Lung (tissue), 12 donors: ENCODE data around the gene NCL. TPM values are rescaled to one million over a fixed set of nuclear protein-coding genes. Genes with fewer than 3 reads are reported as not detected.

Experiments used
- ATAC-seq: fragments of 200-7000 bp; cut with Tn5 transposase; one replicate; pipeline ENCODE4 v1.9.1; 2020; ENCODE audit warnings: moderate number of reproducible peaks; ENCODE audit not compliant: insufficient read depth, low FRiP score
- DNase-seq, 3 donors: peaks; one replicate each; pipeline ENCODE4 v3.0.0-alpha.2; 2013 to 2017
- H3K27ac ChIP-seq, 2 donors: one replicate each; pipeline ENCODE4 v1.5.1; 2013; ENCODE audit warnings: mild to moderate bottlenecking in 2 of 2, moderate library complexity in 2 of 2, control low read depth in 1 of 2, inconsistent platforms in 1 of 2, low read depth in 1 of 2, low read length in 1 of 2
- H3K27me3 ChIP-seq, 3 donors: one replicate each; pipeline ENCODE4 v1.5.1; 2013; ENCODE audit warnings: low read length in 2 of 3; ENCODE audit not compliant: control insufficient read depth in 3 of 3, insufficient read depth in 3 of 3
- H3K36me3 ChIP-seq, 4 donors: one replicate each; pipeline ENCODE4 v1.5.1; 2013; ENCODE audit warnings: low read length in 4 of 4, mild to moderate bottlenecking in 1 of 4, moderate library complexity in 1 of 4; ENCODE audit not compliant: control insufficient read depth in 4 of 4, insufficient read depth in 4 of 4
- H3K4me1 ChIP-seq, 5 donors: one replicate each; pipeline ENCODE4 v1.5.1; 2013; ENCODE audit warnings: low read length in 5 of 5, mild to moderate bottlenecking in 2 of 5, moderate library complexity in 1 of 5; ENCODE audit not compliant: control insufficient read depth in 5 of 5, insufficient read depth in 5 of 5
- H3K4me3 ChIP-seq: one replicate; pipeline ENCODE4 v1.5.1; 2013; ENCODE audit warnings: mild to moderate bottlenecking, control low read depth, moderate library complexity
- H3K9ac ChIP-seq, 2 donors: one replicate each; pipeline ENCODE4 v1.5.1; 2013; ENCODE audit warnings: low read length in 2 of 2, control low read depth in 1 of 2; ENCODE audit not compliant: insufficient read depth in 1 of 2
- H3K9me3 ChIP-seq, 4 donors: one replicate each; pipeline ENCODE4 v1.5.1; 2013; ENCODE audit warnings: low read length in 3 of 4, mild to moderate bottlenecking in 1 of 4, moderate library complexity in 1 of 4; ENCODE audit not compliant: control insufficient read depth in 4 of 4, insufficient read depth in 3 of 4
- CTCF ChIP-seq: IDR thresholded peaks from 2 replicates; pipeline ENCODE4 v1.5.1; 2012; ENCODE audit warnings: mild to moderate bottlenecking; ENCODE audit errors: control extremely low read depth, extremely low read depth
- WGBS, 2 donors: extraction: QIAGEN DNeasy Blood & Tissue Kit; methylation state at CpG; one replicate each; pipeline ENCODE4 v1.1.7; 2013; 5-methylcytosine and 5-hydroxymethylcytosine counted together
- polyA plus RNA-seq, 2 donors: library from polyadenylated mRNA; stranded (reverse); fragments of 200-250 nt; gene quantifications; one replicate each; pipeline ENCODE4 v1.2.1, GENCODE V29; 2013
- total RNA-seq, 2 donors: library from RNA; depleted of rRNA in 1 of 2; stranded (reverse); fragments of >200 nt in 1 of 2; gene quantifications; one replicate each; pipeline ENCODE4 v1.2.1, GENCODE V29; 2014 to 2021
- donor health status: control.
- donor health status: control.
- donor health status: Bipolar disorder and iron deficiency.
- donor health status: healthy.
- donor health status: DM: yes; HTN: yes; CAD: no.

NCL gene
- total and polyA plus RNA-seq, 4 donors = 144 to 373 (median 331) TPM

GRCh38 chr2:231480781-231481180, 16.5 kb upstream of the NCL start:
- Histone ChIP-seq H3K27ac (no peak overlapping the region), H3K4me1 (peaks cover 0 to 7% (median 0%) of the 10 kb centered on the region in 5 donors), H3K9ac (no peak overlapping the region), H3K36me3 (no peaks in the 10 kb centered on the region), H3K4me3 (no peak overlapping the region), H3K9me3 (no peaks in the 10 kb centered on the region), H3K27me3 (no peaks in the 10 kb centered on the region)
- TF ChIP-seq CTCF = no peak
- 81 to 86% methylated on average over 3 of the region's 3 CpGs for whole genome bisulfite sequencing, 2 donors
- no peak for ATAC-seq
- no peak for DNase-seq

GRCh38 chr2:231479455-231479854, 15.2 kb upstream of the NCL start:
- ATAC-seq (no peak), DNase-seq (no peak)
- no peak overlapping the region for H3K9ac ChIP-seq
- H3K36me3 ChIP-seq = no peaks in the 10 kb centered on the region
- no peak overlapping the region for H3K4me3 ChIP-seq
- H3K9me3 ChIP-seq = no peaks in the 10 kb centered on the region
- TF ChIP-seq CTCF = no peak
- no peaks in the 10 kb centered on the region for H3K27me3 ChIP-seq
- no peak overlapping the region for H3K27ac ChIP-seq
- WGBS, 2 donors = 89% methylated on average over 9 of the region's 9 CpGs
- H3K4me1 ChIP-seq = peaks cover 0 to 7% (median 0%) of the 10 kb centered on the region in 5 donors

- H3K36me3 ChIP-seq = no peaks in the 10 kb centered on the region
- H3K9me3 ChIP-seq = no peaks in the 10 kb centered on the region
- no peak overlapping the region for H3K4me3 ChIP-seq
- DNase-seq (no peak), ATAC-seq (no peak)
- no peaks in the 10 kb centered on the region for H3K27me3 ChIP-seq
- no peak overlapping the region for H3K27ac ChIP-seq
- H3K9ac ChIP-seq = no peak overlapping the region
- H3K4me1 ChIP-seq = no peaks in the 10 kb centered on the region
- no peak for TF ChIP-seq CTCF
- WGBS, 2 donors = 80 to 89% methylated on average over 3 of the region's 3 CpGs
These were observed 12.6 kb upstream of the NCL start for GRCh38 chr2:231476920-231477319.

GRCh38 chr2:231475965-231476364, 11.7 kb upstream of the NCL start:
- ATAC-seq = no peak
- WGBS, 2 donors = 54 to 59% methylated on average over 3 of the region's 3 CpGs

More at GRCh38 chr2:231475965-231476364, 11.7 kb upstream of the NCL start:
- Histone ChIP-seq H3K36me3 (no peaks in the 10 kb centered on the region), H3K27me3 (no peaks in the 10 kb centered on the region), H3K9me3 (no peaks in the 10 kb centered on the region), H3K4me3 (no peak overlapping the region), H3K9ac (no peak overlapping the region), H3K4me1 (no peaks in the 10 kb centered on the region), H3K27ac (no peak overlapping the region)
- no peak for TF ChIP-seq CTCF
- no peak for DNase-seq
